Measurements from ENCODE around the gene HS3ST3B1.

The HS3ST3B1 gene

GRCh38 chr17:14298947-14299279 lies 2.0 kb upstream of the HS3ST3B1 start:
- intact Hi-C loops (cut with DNase I; ENCODE audit: low total_unique reads), result no loop called here
- DNase-seq, result no peak
- Histone ChIP-seq H3K27ac (no peak overlapping the region), H3K9me3 (no peaks in the 10 kb centered on the region), H3K4me1 (peaks cover 0 to 57% (median 45%) of the 10 kb centered on the region in 4 donors), H3K27me3 (peaks cover 8 to 93% of the 10 kb centered on the region in 2 donors), H3K4me3 (no peak overlapping the region), H3K36me3 (no peaks in the 10 kb centered on the region)
- TF ChIP-seq, protein P1, sequence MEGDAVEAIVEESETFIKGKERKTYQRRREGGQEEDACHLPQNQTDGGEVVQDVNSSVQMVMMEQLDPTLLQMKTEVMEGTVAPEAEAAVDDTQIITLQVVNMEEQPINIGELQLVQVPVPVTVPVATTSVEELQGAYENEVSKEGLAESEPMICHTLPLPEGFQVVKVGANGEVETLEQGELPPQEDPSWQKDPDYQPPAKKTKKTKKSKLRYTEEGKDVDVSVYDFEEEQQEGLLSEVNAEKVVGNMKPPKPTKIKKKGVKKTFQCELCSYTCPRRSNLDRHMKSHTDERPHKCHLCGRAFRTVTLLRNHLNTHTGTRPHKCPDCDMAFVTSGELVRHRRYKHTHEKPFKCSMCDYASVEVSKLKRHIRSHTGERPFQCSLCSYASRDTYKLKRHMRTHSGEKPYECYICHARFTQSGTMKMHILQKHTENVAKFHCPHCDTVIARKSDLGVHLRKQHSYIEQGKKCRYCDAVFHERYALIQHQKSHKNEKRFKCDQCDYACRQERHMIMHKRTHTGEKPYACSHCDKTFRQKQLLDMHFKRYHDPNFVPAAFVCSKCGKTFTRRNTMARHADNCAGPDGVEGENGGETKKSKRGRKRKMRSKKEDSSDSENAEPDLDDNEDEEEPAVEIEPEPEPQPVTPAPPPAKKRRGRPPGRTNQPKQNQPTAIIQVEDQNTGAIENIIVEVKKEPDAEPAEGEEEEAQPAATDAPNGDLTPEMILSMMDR (IDR thresholded peaks at IDR 0.05), result no peak

GRCh38 chr17:14299280-14300141 lies 1.4 kb upstream of the HS3ST3B1 start:
- no peak overlapping the region for H3K27ac ChIP-seq
- H3K36me3 ChIP-seq, result no peaks in the 10 kb centered on the region
- no peaks in the 10 kb centered on the region for H3K9me3 ChIP-seq
- peaks cover 8 to 96% of the 10 kb centered on the region in 2 donors for H3K27me3 ChIP-seq
- H3K4me1 ChIP-seq, result peaks cover 0 to 60% (median 46%) of the 10 kb centered on the region in 4 donors
- DNase-seq, result no peak
- H3K4me3 ChIP-seq, result peak overlapping the region in 1 of 2 donors; percentile 56
- TF ChIP-seq, protein P1 (IDR thresholded peaks at IDR 0.05), result no peak
- intact Hi-C loops (cut with DNase I; ENCODE audit: low total_unique reads), result loop anchor here (5.0 kb wide), 1 partner anchor 702 kb away; no protein-coding TSS in a partner anchor

GRCh38 chr17:14301279-14302090 lies 604 bp downstream of the HS3ST3B1 start:
- Histone ChIP-seq H3K27ac (no peak overlapping the region), H3K36me3 (no peaks in the 10 kb centered on the region), H3K4me3 (peak overlapping the region; percentile 42 to 56), H3K9me3 (no peaks in the 10 kb centered on the region), H3K4me1 (peaks cover 0 to 60% (median 46%) of the 10 kb centered on the region in 4 donors), H3K27me3 (peaks cover 8 to 96% of the 10 kb centered on the region in 2 donors)
- no peak for DNase-seq
- intact Hi-C loops (cut with DNase I; ENCODE audit: low total_unique reads), result loop anchor here (5.0 kb wide), 1 partner anchor 704 kb away; no protein-coding TSS in a partner anchor
- TF ChIP-seq, protein P1 (IDR thresholded peaks at IDR 0.05), result no peak

DNA sequence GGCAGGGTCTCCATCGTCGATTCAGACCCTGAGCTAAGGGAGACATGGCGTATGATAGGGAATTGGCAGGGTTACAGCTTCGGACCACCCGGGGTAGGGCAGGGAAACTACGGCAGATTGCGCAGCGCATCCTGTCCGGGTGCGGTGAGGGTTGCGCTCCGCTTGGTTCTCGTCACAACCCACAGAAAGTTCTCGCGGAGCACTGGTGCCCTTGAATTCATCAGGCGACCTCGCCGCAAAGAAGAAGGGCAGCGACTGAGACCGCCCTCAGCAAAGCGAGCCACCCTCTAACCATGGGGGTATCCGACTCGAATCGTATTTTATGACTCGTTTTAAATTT lies 1.2 kb downstream of the HS3ST3B1 start:
- H3K4me1 ChIP-seq, result peaks cover 0 to 59% (median 45%) of the 10 kb centered on the region in 4 donors
- DNase-seq, result no peak
- no peaks in the 10 kb centered on the region for H3K9me3 ChIP-seq
- no peak overlapping the region for H3K27ac ChIP-seq
- TF ChIP-seq, protein P1 (IDR thresholded peaks at IDR 0.05), result no peak
- no peaks in the 10 kb centered on the region for H3K36me3 ChIP-seq
- intact Hi-C loops (cut with DNase I; ENCODE audit: low total_unique reads), result loop anchor here (5.0 kb wide), 1 partner anchor 705 kb away; no protein-coding TSS in a partner anchor
- peak overlapping the region; percentile 42 to 56 for H3K4me3 ChIP-seq
- peaks cover 8 to 90% of the 10 kb centered on the region in 2 donors for H3K27me3 ChIP-seq

- no peak overlapping the region for H3K27ac ChIP-seq
These were observed 1.7 kb downstream of the HS3ST3B1 start for GRCh38 chr17:14302431-14303099.

More at GRCh38 chr17:14302431-14303099, 1.7 kb downstream of the HS3ST3B1 start:
- TF ChIP-seq, protein P1 (IDR thresholded peaks at IDR 0.05), result peak; percentile 85 to 86
- no peaks in the 10 kb centered on the region for H3K36me3 ChIP-seq
- peak overlapping the region; percentile 42 to 56 for H3K4me3 ChIP-seq
- H3K4me1 ChIP-seq, result peaks cover 0 to 54% (median 40%) of the 10 kb centered on the region in 4 donors
- intact Hi-C loops (cut with DNase I; ENCODE audit: low total_unique reads), result loop anchor here (5.0 kb wide), 1 partner anchor 705 kb away; no protein-coding TSS in a partner anchor
- H3K27me3 ChIP-seq, result peaks cover 8 to 88% of the 10 kb centered on the region in 2 donors
- peak; percentile 64 to 78 for DNase-seq
- H3K9me3 ChIP-seq, result no peaks in the 10 kb centered on the region

Measured in tibial artery (tissue), 4 donors.